Gastroesophageal sphincter (tissue), 3 donors: ENCODE measurements around the gene HELZ.

Source experiments
- CTCF ChIP-seq, 4 experiments: fragments of 200-600 bp in 2 of 4; fragments of 450-650 bp in 2 of 4; sonication (generic) in 1 of 4; IDR thresholded peaks; one replicate each; pipeline ENCODE4 v1.5.1; 2017 to 2019; ENCODE audit warnings: antibody characterized with exemption in 4 of 4, mild to moderate bottlenecking in 2 of 4, moderate library complexity in 2 of 4
- POLR2A ChIP-seq, 2 donors: fragments of 450-650 bp; IDR thresholded peaks; one replicate each; pipeline ENCODE4 v1.6.1; 2017; ENCODE audit warnings: antibody characterized with exemption in 2 of 2, mild to moderate bottlenecking in 2 of 2, moderate library complexity in 1 of 2
- POLR2AphosphoS5 ChIP-seq: sonication (generic); formaldehyde crosslinking; IDR thresholded peaks from one replicate; pipeline ENCODE4 v1.6.1; 2017; ENCODE audit warnings: antibody characterized with exemption

GRCh38 chr17:67066717-67067116 is 178.3 kb downstream of the HELZ start:
- TF ChIP-seq CTCF (IDR thresholded peaks at IDR 0.05) (no peak), POLR2A (IDR thresholded peaks at IDR 0.05) (no peak), POLR2AphosphoS5 (no peak)
